Activated CD8-positive, alpha-beta memory T cell treated with anti-CD3 and anti-CD28 coated beads, Interleukin-2, amount 50 U/mL, for 1 hour (primary cell): ENCODE data around the gene ASCC1.
"Not testable (repeated sequence)": the region's sequence is repeated elsewhere in the genome, so short reads cannot be mapped to it uniquely, and the experiment has no call there.

ENCODE experiments used
- DNase-seq: peaks from one replicate; pipeline ENCODE4 v3.0.0-alpha.2; 2020; ENCODE audit errors: extremely low read depth

Gene ASCC1

GRCh38 chr10:72171175-72171630, 44.9 kb downstream of the ASCC1 start:
- DNase-seq = no peak

GRCh38 chr10:72170733-72171132, 45.3 kb downstream of the ASCC1 start:
- DNase-seq = no peak

- no peak for DNase-seq
Observed at GRCh38 chr10:72170263-72170662, 45.8 kb downstream of the ASCC1 start.

- no peak for DNase-seq
Observed at GRCh38 chr10:72167118-72167517, 49.0 kb downstream of the ASCC1 start.

GRCh38 chr10:72164617-72165016, 51.5 kb downstream of the ASCC1 start:
- DNase-seq = no peak

- no peak for DNase-seq
Observed at GRCh38 chr10:72162978-72163377, 53.1 kb downstream of the ASCC1 start.

- DNase-seq = no peak
Observed at GRCh38 chr10:72158176-72158575, 57.9 kb downstream of the ASCC1 start.

- no peak for DNase-seq
Observed at GRCh38 chr10:72156223-72156622, 59.9 kb downstream of the ASCC1 start.

- no peak for DNase-seq
Observed at GRCh38 chr10:72152286-72152685, 63.8 kb downstream of the ASCC1 start.

- DNase-seq = not testable (repeated sequence)
Observed at GRCh38 chr10:72150746-72151478, 65.2 kb downstream of the ASCC1 start.

- not testable (repeated sequence) for DNase-seq
Observed at GRCh38 chr10:72147324-72147584, 68.8 kb downstream of the ASCC1 start.

GRCh38 chr10:72146559-72147323, 69.3 kb downstream of the ASCC1 start:
- no peak for DNase-seq

- no peak for DNase-seq
Observed at GRCh38 chr10:72146071-72146470, 70.0 kb downstream of the ASCC1 start.

GRCh38 chr10:72145657-72146056, 70.4 kb downstream of the ASCC1 start:
- DNase-seq = no peak

- DNase-seq = no peak
Observed at GRCh38 chr10:72140850-72141249, 75.2 kb downstream of the ASCC1 start.

GRCh38 chr10:72140174-72140573, 75.9 kb downstream of the ASCC1 start:
- no peak for DNase-seq

GRCh38 chr10:72137583-72137982, 78.5 kb downstream of the ASCC1 start:
- DNase-seq = no peak

- DNase-seq = not testable (repeated sequence)
Observed at GRCh38 chr10:72136225-72136624, 79.9 kb downstream of the ASCC1 start.

- DNase-seq = no peak
Observed at GRCh38 chr10:72134785-72135767, 81.0 kb downstream of the ASCC1 start.

GRCh38 chr10:72133517-72133916, 82.6 kb downstream of the ASCC1 start:
- no peak for DNase-seq

GRCh38 chr10:72132854-72133253, 83.2 kb downstream of the ASCC1 start:
- DNase-seq = no peak

GRCh38 chr10:72127571-72127970, 88.5 kb downstream of the ASCC1 start:
- DNase-seq = no peak
